ENCODE data around the gene NTNG1.

- TF ChIP-seq CTCF (IDR thresholded peaks at IDR 0.05) (no peak), POLR2AphosphoS5 (IDR thresholded peaks at IDR 0.05) (no peak), POLR2A (IDR thresholded peaks at IDR 0.05; ENCODE audit: low read depth) (no peak), EP300 (IDR thresholded peaks at IDR 0.05) (no peak)
These were observed 7.0 kb downstream of the NTNG1 start for GRCh38 chr1:107147843-107148242.

Data from esophagus muscularis mucosa (tissue), 4 donors.